HG03139 (cell line): Measurements from ENCODE around the gene DLG2.

Experiments
- ATAC-seq: cut with Tn5 transposase; IDR thresholded peaks from one replicate; pipeline ENCODE4 v1.9.1; 2021; ENCODE audit not compliant: unreplicated experiment

DLG2 gene

DNA sequence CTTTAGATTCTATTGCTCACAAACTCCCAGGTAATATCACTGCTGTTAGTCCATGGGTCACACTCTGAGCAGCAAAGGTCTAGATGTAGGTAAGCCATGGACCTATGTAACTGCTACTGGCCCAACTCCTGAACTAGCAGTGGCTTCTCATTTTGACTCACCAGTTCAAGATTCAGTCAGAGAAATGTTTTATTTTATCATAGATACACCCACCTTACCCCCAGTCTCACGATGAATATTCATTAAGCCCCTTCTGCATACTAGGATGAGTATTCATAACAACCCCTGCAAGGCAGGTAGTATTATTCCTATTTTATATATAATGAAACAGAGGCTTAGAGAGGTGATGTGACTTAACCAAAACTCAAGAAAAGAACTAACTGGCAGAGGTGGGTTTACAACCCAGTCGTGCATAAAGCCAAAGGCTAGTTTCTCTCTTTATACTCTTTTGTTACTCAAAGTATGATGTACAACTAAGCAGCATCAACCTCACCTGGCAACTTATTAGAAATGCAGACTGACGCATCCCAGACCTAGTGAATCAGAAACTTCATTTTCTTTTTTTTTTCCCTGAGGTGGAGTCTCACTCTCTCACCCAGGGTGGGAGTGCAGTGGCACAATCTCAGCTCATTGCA is 1383.4 kb downstream of the DLG2 start:
- ATAC-seq: peak; percentile 53

DNA sequence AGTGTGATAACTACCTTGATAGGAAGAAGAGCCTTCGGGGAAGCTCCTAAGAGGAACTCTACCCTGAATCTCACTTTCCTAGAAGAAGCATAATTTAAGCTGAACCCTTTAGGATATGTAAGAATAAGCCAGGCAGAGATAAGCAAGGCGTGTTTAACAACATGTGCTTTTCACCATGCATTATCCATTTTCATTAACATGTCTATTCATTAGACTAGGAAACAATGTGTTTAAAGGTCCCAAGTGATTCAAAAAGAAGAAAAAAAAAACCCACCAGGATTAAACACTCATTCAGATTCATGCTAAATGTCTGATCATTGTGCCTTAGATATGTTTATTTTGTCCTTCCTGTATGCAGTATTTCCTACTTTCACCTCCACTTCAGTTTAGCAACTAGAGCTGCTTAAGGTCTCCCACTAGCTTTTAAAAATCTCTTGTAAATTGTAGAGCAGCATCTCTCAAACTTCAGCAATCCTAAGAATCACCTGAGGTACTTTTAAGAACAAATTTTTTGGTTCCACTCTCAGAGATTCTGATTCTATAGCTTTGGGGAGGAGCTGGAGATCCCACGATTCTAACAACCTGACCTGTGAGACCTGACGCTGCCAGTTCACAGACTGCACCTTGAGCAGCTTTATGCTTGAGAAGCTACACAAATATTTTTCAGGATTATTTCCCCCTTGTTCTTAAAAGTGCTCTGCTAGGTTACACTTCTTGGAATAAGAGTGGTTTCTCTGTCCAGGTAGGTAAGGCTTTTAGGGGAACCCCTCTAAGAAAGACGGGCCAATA is 1385.6 kb downstream of the DLG2 start:
- no peak for ATAC-seq

DNA sequence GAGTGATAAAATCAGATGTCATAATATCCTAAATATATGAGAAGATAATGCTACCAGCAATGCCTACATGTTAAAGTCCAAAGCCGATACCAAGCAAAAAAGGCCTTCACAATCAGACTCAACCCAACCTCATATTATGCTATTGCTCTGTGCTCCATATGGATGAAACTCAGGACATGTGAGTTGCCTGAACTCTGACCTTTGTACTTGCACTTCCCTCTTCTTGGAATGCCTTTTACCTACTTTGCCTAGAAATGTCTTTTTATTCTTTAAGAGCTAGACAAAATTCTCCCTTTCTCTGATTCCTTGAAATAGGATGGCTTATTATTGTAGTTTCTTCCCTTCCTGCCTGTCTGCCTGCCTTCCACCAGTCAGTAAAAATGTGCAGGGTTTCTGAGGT is 1386.3 kb downstream of the DLG2 start:
- no peak for ATAC-seq

DNA sequence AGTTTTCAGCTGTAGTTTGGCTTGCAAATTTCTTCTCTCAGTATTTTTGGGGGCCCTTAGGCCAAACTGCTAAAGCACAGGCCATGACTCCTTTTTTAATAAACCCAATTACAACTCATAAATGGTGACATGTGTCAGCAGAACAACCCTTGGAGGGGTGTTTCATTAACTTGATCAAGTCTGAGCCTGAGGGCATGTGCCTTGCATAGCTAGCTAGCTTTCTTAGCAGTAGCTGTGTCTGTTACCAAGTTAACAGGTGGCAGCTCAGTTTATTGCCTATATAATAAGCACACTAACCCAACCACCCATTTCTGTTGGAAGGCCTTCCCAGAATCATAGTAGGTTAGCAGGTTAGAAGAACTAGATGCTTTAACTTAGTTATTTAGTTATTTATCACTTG is 1390.7 kb downstream of the DLG2 start:
- ATAC-seq: no peak

DNA sequence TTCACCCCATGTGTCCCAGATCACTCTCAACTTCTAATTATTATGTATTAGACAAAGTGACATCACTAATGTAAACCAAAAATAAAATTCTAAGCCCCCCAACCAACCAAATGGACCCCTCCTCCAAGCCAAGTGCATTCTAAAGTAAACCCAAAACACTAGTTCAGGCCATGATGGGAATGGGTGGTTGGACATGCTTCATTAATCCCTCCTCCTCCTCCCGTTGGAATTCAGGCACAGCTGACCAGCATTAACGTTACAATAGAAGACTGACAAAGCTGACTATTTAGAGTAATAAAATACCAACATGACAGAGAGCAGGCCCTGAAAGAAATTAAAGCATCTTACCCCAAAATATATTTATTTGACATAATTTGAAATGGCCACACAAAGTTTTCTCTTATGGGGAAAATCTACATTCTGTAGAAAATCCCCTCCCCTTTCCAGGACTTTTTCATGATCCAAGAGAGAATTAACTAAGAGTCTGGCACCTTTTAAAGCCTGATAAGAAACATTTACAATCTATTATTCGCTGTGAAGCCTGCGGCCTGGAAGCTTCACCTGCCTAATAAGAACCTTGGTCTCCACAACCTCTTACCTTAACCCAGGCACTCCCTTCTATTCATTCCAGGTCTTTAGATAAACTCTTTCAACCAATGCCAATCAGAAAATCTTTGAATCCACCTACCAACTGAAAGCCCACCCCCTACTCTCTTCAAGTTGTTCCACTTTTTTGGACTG is 1392.5 kb downstream of the DLG2 start:
- ATAC-seq: no peak

DNA sequence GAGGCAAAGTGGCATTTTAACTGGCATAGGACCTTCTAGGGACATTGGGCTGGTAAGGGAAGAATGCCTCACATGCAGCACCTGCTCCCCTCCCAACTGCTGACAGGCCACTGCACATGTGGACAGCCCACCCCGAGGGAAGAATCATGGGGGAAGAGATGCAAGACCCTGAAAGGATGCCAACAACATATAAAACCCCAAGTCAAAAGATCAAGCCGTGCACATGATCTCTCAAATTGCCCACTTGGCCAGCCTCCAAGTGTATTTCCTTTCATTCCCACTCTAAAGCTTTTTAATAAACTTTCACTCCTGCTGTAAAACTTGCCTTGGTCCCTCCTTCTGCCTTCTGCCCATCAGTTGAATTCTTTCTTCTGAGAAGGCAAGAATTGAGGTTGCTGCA is 1393.1 kb downstream of the DLG2 start:
- no peak for ATAC-seq

DNA sequence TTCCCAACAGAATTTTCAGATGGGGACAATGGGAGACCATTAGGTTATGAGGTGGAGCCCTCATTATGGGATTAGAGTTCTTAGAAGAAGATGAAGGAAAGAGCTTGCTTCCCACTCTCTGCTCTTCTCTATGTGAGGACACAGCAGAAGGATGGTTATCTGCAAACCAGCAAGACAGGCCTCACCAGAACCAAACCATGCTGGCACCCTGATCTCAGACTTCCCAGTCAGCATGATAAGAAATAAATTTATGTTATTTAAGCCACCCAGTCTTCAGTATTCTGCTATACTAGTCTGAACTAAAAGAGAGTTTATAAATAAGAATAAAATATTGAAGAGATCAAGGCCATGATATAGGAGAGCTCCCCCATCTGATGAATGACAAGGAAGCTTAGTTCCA is 1394.6 kb downstream of the DLG2 start:
- ATAC-seq: no peak

DNA sequence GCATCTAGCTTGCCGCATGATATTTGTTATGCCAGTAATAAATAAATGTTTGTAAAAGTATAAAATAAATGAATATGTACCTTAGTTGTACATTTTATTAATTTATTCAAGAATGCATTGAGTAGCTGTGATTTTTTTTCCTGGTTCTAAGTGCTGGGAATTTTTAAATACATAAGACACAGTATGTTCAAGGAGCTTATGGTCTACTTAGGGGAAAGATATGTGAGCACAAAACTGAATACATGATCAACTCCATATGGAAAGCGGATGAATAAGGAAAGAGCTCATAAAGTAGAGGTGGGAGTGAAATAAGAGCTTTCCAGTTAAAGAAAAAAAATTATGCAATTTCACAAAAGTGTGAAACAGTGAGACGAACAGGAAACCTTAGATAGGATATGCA is 1396.7 kb downstream of the DLG2 start:
- no peak for ATAC-seq

DNA sequence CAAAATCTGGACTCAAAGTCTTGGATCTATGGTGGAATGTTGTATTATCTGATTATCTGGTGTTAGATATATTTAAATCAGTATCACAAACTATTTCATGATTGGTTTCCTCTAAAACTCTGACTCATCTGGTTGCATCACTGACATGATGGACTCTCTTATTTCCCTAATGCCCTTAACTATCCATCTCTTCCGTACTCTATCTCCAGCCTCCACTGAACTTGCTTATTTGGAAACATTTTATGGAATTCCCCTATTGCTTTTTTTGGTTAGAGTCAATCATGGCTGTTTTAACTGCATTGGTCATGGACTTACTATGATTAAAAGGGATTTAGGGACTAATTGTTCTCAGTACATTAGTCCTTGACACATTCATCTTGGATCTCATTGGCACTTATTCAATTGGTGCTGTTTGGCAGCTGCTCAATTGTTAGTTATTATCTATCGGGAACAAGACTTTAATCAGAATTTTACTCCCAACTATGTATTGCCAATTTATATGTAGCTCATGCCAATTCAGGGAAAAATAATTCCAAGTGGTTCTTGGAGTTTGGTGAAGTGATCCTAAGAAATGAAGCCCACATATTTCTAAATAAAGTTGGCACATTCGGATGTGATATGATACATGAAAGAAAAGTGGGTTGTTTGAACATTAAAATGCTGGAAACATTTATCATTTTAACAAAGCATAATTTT is 1399.0 kb downstream of the DLG2 start:
- ATAC-seq: no peak

DNA sequence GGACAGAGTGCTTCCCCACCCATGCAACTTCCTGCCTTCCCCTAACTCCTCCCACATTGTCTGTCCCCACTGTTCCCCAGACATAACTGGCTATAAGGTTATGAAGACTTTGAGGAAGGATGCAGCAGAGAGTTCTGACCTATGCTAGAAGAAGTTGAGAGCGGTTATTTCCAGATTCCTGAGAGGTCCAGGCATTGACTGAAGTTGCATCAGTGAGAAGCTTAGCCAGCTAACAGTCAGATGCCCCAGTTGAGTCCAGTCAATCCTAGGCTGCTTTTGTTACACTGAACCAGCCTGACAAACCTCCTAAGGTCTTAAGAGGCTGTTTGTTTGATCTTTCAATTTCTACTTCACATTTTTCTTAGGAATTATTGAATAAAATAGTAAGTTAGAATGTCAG is 1403.1 kb downstream of the DLG2 start:
- ATAC-seq: no peak

DNA sequence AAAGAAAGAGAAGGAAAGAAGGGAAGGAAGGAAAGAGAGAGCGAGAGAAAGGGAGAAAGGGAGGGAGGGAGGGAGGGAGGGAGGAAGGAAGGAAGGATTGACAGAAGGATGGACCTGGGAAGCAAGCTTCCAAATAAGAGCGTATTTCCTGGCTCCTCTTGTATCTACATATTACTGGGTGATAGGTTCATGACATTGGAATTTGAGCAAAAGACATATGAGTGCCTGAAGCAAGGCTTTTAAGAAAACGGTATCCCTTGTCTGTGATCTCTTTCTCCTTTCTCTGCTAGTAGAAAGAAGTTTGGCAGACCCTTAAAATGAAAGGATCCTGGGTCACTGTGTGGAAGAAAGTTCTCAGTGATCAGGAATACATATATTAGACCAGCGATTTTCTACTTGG is 1408.8 kb downstream of the DLG2 start:
- no peak for ATAC-seq

DNA sequence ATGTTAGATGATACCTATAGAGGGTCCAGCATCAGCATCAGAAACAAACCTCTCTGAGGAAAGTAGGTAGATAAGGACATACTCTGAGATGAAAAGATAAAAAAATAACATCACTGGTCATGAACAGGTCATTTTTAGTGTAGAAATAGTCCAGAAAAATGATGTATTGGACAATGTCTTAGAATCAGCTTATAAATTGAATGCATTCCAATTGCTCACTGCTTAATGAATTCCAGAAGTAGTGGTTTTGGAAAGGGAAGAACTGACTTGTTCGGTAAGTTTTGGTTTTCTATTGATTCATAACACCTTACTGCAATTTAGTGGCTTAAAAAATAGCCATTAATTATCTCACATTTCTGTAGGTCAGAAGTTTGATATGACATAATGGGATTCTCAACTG is 1411.5 kb downstream of the DLG2 start:
- ATAC-seq: no peak

DNA sequence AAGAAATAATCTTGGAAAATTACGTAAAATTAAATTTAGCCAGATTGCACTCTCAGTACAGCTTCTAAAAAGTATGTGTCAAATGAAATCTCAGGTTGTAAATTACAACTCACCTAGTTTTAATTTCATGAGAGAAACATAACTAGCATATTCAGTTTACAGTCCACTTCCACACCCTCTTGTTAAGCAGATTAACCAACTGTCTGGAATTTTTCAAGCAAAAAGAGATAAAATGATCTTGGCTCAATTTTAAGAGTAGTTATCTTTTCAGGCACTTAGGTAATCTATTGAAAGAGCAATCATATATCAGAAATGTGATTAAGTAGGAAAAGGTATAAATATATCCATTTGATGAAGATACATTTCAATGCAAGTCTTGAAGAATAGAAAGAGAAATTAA is 1412.6 kb downstream of the DLG2 start:
- no peak for ATAC-seq

DNA sequence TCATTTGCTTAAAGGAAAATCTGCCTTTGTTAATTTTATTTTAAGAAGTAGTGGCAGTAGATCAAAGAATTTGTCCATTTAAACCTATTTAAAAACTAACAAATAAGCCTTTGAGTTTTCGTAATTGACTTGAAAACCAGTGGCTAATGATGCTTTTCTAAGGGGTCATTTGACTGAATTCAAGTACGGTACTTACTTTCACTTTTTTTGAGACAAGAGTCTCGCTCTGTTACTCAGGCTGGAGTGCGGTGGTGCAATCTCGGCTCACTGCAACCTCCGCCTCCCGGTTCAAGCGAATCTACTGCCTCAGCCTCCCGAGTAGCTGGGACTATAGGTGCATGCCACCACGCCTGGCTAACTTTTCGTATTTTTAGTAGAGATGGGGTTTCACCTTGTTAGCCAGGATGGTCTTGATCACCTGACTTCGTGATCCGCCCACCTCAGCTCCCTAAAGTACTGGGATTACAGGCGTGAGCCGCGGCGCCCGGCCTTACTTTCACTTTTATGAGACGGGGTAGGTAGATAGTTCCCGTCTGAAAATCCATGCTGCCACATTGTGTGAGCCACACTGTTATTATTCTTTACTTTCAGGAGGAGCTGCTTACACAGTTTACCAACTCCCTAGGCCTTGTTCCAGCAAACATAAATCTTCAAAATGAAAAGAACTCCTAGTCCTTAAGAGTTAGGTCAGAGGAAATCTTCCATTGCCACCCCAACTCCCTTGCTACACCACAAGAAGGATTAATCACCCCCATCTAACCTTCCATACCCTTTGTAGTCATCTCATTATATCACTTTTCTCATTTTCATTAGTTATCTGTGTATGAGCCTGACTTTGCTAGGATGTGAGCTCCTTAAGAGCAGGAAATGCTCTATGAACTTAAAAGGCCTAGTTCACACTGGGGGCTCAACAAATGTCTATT is 1414.4 kb downstream of the DLG2 start:
- no peak for ATAC-seq

DNA sequence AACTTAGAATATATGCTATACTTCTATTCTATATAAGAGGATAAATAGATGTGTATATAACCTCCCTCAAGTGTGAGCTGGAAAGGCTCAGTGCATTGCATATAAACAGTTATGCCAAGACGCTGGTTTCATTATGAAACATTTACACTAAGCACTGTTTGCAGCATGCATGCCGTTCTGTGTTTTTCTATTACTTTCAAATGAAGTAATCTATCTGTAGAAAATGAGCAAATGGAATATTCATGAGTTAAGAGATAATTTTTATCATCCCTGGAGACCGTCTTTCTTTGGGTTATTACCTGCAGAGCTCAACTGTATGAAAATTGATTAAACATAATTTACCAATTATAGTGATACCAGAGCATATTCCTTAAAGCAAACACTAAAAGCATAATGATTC is 1415.2 kb downstream of the DLG2 start:
- ATAC-seq: no peak

DNA sequence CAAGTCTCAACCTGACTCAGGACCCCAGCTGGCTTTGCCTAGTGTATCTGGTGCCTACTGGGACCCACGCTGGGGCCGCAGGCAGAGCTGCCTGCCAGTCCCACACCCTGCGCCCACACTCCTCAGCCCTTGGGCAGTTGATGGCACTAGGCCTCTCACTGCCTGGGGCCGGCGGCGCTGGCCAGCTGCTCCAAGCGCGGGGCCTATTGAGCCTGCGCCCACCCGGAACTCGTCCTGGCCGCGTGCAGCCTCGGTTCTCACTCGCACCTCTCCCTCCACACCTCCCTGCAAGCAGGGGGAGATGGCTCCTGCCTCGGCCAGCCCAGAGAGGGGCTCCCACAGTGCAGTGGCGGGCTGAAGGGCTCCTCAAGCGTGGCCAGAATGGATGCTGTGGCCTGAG is 1432.4 kb downstream of the DLG2 start:
- no peak for ATAC-seq

DNA sequence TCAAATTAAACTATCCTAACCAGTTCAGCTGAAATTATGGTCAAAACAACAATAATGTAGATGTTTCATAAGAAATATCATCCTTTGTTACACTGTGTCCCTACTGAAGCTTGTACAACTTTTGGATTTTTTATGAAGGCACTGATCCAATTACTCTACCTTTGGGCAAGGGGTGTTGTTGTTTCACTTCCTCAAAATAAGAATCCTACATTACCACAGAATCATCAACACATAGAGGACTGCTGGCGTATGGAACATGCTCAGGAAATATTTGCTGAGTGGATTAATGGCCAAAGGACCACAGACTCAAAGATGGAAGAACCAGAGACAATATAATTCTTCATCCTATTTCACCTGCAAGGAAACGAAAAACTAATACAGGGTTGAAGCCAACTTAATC is 1433.4 kb downstream of the DLG2 start:
- ATAC-seq: no peak

DNA sequence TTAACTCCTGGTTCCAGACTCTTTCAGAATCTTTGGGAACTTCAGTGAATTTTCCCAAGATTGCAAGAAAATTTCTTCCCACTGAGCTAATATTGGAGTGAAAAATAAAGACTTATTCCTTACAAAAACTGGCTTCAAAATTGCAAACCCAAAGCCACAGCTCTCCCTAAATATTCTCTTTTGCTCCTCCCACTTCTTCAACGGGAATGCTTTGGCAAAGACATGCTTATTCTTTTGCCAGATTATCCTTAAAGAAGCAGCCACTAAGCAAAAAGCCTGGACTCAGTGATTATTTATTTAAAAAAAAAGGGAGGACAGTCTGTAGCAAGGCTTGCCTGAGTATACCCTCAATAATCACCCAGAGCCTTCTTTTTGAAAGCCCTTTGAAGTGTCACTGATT is 1438.6 kb downstream of the DLG2 start:
- no peak for ATAC-seq

DNA sequence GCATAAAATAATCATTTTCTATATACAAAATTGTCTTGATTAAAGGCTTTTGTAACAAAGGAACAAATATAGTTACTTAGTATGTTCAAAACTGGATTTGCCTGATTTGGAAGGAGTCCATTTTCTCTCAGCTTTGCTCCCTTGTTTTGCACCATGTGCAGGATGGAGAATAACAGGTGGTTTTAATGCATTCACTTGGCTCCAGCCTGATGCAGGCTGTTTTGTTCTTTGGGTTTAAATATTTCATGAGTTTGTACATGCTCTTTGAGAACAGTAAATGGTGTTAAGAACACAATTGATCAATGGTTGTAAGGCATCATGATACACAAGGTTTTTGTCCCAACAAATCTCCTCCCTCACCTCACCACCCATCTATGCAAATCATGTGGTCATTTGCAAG is 1454.1 kb downstream of the DLG2 start:
- no peak for ATAC-seq

DNA sequence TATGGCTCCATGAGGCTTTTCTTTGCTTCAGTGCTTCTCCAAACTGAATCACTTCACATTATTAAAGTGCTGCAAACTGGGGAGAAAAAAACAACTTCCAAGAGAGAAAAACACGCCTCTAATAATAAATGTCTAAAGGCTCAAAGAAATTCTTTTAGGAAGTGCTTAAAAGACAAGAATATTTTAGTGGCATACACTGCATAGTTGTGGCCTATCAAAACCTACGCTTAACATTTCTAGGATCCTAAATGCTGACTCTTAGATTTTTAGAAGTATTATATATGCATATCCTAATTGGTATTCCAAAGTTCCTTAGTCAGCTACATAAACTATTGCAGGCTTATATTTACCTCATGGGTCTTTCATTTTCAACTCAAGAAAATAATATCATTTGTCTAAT is 1462.0 kb downstream of the DLG2 start:
- ATAC-seq: no peak

DNA sequence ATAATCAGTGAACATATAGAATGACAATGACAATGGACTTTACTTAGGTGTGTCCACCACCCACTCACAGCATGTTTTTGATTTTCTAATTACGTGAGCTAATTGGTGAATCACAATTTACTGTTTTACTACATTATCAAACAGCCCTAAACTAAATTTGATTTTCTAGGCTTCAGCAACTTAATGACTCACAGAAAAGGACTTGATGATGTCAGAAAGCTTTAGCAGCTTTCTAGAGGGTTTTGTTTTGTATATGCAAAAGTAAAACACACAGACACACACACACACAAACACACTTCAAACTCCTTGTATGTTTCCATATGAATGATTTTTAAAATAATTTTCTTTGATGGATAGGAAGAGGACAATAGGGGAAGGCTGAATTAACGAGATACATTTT is 1462.4 kb downstream of the DLG2 start:
- ATAC-seq: no peak
